H9 (cell line): ENCODE measurements around the gene PNKD. TPM values are rescaled to one million over a fixed set of nuclear protein-coding genes. Genes with fewer than 3 reads are reported as not detected.

Source experiments
- DNase-seq: peaks from one replicate; pipeline ENCODE4 v3.0.0-alpha.2; 2017
- H2AFZ ChIP-seq: one replicate; pipeline ENCODE4 v1.6.1; 2013; ENCODE audit warnings: mild to moderate bottlenecking, low read length, control low read depth, moderate library complexity
- H2AK5ac ChIP-seq: 2 replicates; pipeline ENCODE4 v1.6.1; 2013; ENCODE audit warnings: low read length, control low read depth, mixed read lengths; ENCODE audit not compliant: insufficient read length
- H2BK120ac ChIP-seq: one replicate; pipeline ENCODE4 v1.6.1; 2013; ENCODE audit warnings: low read depth, mild to moderate bottlenecking, low read length, control low read depth, inconsistent platforms; ENCODE audit not compliant: poor library complexity, severe bottlenecking
- H2BK12ac ChIP-seq: 2 replicates; pipeline ENCODE4 v1.6.1; 2013; ENCODE audit warnings: low read length, control low read depth, mixed read lengths, low read depth; ENCODE audit not compliant: insufficient read length
- H2BK15ac ChIP-seq: 2 replicates; pipeline ENCODE4 v1.6.1; 2013; ENCODE audit warnings: low read depth, low read length, control low read depth
- H2BK20ac ChIP-seq: one replicate; pipeline ENCODE4 v1.6.1; 2013; ENCODE audit warnings: low read depth, mild to moderate bottlenecking, low read length, control low read depth, inconsistent platforms; ENCODE audit not compliant: poor library complexity, severe bottlenecking
- H2BK5ac ChIP-seq: 2 replicates; pipeline ENCODE4 v1.6.1; 2013; ENCODE audit warnings: low read length, control low read depth, mixed read lengths; ENCODE audit not compliant: insufficient read length
- H3K14ac ChIP-seq: 2 replicates; pipeline ENCODE4 v1.6.1; 2013; ENCODE audit warnings: low read length, control low read depth; ENCODE audit not compliant: insufficient read depth
- H3K18ac ChIP-seq: 2 replicates; pipeline ENCODE4 v1.6.1; 2013; ENCODE audit warnings: low read depth, mild to moderate bottlenecking, mixed read lengths, low read length, control low read depth; ENCODE audit not compliant: insufficient read length
- H3K23ac ChIP-seq: 2 replicates; pipeline ENCODE4 v1.6.1; 2013; ENCODE audit warnings: low read length, control low read depth, mixed read lengths, low read depth; ENCODE audit not compliant: insufficient read length
- H3K23me2 ChIP-seq: 2 replicates; pipeline ENCODE4 v1.6.1; 2013; ENCODE audit warnings: low read depth, mild to moderate bottlenecking, mixed read lengths, low read length, control low read depth; ENCODE audit not compliant: insufficient read length, poor library complexity, severe bottlenecking
- H3K27ac ChIP-seq: 2 replicates; pipeline ENCODE4 v1.5.1; 2013; ENCODE audit warnings: low read length, control low read depth, mixed read lengths, low read depth; ENCODE audit not compliant: insufficient read length
- H3K27me3 ChIP-seq: 2 replicates; pipeline ENCODE4 v1.6.1; 2013; ENCODE audit warnings: low read length, control low read depth, inconsistent platforms; ENCODE audit not compliant: insufficient read depth
- H3K4ac ChIP-seq: 2 replicates; pipeline ENCODE4 v1.6.1; 2013; ENCODE audit warnings: low read depth, mild to moderate bottlenecking, control low read depth, inconsistent platforms, low read length, moderate library complexity
- H3K4me1 ChIP-seq: 2 replicates; pipeline ENCODE4 v1.6.1; 2013; ENCODE audit warnings: low read length, control low read depth, inconsistent platforms; ENCODE audit not compliant: insufficient read depth
- H3K4me2 ChIP-seq: 2 replicates; pipeline ENCODE4 v1.6.1; 2013; ENCODE audit warnings: low read length, control low read depth, mixed read lengths; ENCODE audit not compliant: insufficient read length, insufficient read depth
- H3K56ac ChIP-seq: 2 replicates; pipeline ENCODE4 v1.6.1; 2013; ENCODE audit warnings: low read depth, mild to moderate bottlenecking, mixed read lengths, low read length, control low read depth; ENCODE audit not compliant: insufficient read length
- H3K79me1 ChIP-seq: 2 replicates; pipeline ENCODE4 v1.6.1; 2013; ENCODE audit warnings: low read depth, mild to moderate bottlenecking, moderate library complexity, low read length, control low read depth, inconsistent platforms; ENCODE audit not compliant: insufficient read depth, poor library complexity, severe bottlenecking
- H3K79me2 ChIP-seq: 2 replicates; pipeline ENCODE4 v1.6.1; 2013; ENCODE audit warnings: low read length, control low read depth, inconsistent platforms; ENCODE audit not compliant: insufficient read depth
- H3K9ac ChIP-seq: 2 replicates; pipeline ENCODE4 v1.6.1; 2013; ENCODE audit warnings: low read length, control low read depth, mixed read lengths; ENCODE audit not compliant: insufficient read length; ENCODE audit errors: extremely low read depth
- H3K9me3 ChIP-seq: one replicate; pipeline ENCODE4 v1.6.1; 2013; ENCODE audit warnings: low read depth, low read length, inconsistent platforms; ENCODE audit not compliant: control insufficient read depth
- H3T11ph ChIP-seq: one replicate; pipeline ENCODE4 v1.6.1; 2013; ENCODE audit warnings: mild to moderate bottlenecking, low read length, control low read depth, inconsistent platforms
- H4K20me1 ChIP-seq: one replicate; pipeline ENCODE4 v1.6.1; 2013; ENCODE audit not compliant: control insufficient read depth, insufficient read length, insufficient read depth
- H4K5ac ChIP-seq: 2 replicates; pipeline ENCODE4 v1.6.1; 2013; ENCODE audit warnings: low read depth, mild to moderate bottlenecking, mixed read lengths, low read length, control low read depth; ENCODE audit not compliant: insufficient read length
- H4K8ac ChIP-seq: replicated peaks from 2 replicates; pipeline ENCODE4 v1.6.1; 2013; ENCODE audit warnings: low read length, control low read depth, mixed read lengths, low read depth; ENCODE audit not compliant: insufficient read length
- H4K91ac ChIP-seq: 2 replicates; pipeline ENCODE4 v1.6.1; 2013; ENCODE audit warnings: low read depth, mild to moderate bottlenecking, moderate library complexity, mixed read lengths, low read length, control low read depth; ENCODE audit not compliant: insufficient read length
- H3K27ac Mint-ChIP-seq, 3 experiments: 2 replicates in 2 of 3; 3 replicates in 1 of 3; pipeline ENCODE4 v1.8.0; 2020 to 2021; ENCODE audit warnings: mixed read lengths in 3 of 3, mild to moderate bottlenecking in 1 of 3, moderate library complexity in 1 of 3
- H3K27me3 Mint-ChIP-seq: 2 replicates; pipeline ENCODE4 v1.8.0; 2021; ENCODE audit warnings: low read depth, mild to moderate bottlenecking, moderate library complexity, mixed read lengths
- H3K36me3 Mint-ChIP-seq, 3 experiments: 2 replicates in 2 of 3; 3 replicates in 1 of 3; pipeline ENCODE4 v1.8.0; 2020 to 2021; ENCODE audit warnings: low read depth in 3 of 3, mixed read lengths in 3 of 3; ENCODE audit not compliant: insufficient read depth in 1 of 3
- H3K4me1 Mint-ChIP-seq, 2 experiments: 2 replicates each; pipeline ENCODE4 v1.8.0; 2020; ENCODE audit warnings: mixed read lengths in 2 of 2
- H3K4me3 Mint-ChIP-seq, 2 experiments: 2 replicates in 1 of 2; 3 replicates in 1 of 2; pipeline ENCODE4 v1.8.0; 2020 to 2021; ENCODE audit warnings: mild to moderate bottlenecking in 2 of 2, mixed read lengths in 2 of 2, moderate library complexity in 1 of 2
- H3K9me3 Mint-ChIP-seq, 2 experiments: 2 replicates in 1 of 2; 3 replicates in 1 of 2; pipeline ENCODE4 v1.8.0; 2020; ENCODE audit warnings: mild to moderate bottlenecking in 2 of 2, mixed read lengths in 2 of 2, moderate library complexity in 1 of 2
- CTCF ChIP-seq: fragments of 200-600 bp; sonication (generic); conservative IDR thresholded peaks from 3 replicates; pipeline ENCODE4 v1.8.0; 2021; ENCODE audit warnings: antibody characterized with exemption, mild to moderate bottlenecking
- WGBS: extraction: QIAGEN DNeasy Blood & Tissue Kit; methylation state at CpG from one replicate; pipeline ENCODE4 v1.1.7; 2013; ENCODE audit warnings: missing lambda C conversion rate, low lambda C conversion rate, mixed read lengths; ENCODE audit not compliant: insufficient read length; ENCODE audit errors: extremely low coverage; 5-methylcytosine and 5-hydroxymethylcytosine counted together
- total RNA-seq: library from RNA; stranded (reverse); gene quantifications from 2 replicates; pipeline ENCODE4 v1.2.1, GENCODE V29; 2021

PNKD gene
- total RNA-seq, 1 experiment from 2014 or later = 31.6 TPM

GRCh38 chr2:218224186-218224585, 46.1 kb upstream of the PNKD start:
- 0 out of 2 replicates have a peak, but pooled peaks cover 3% of the 10 kb centered on the region for H3K4me1 ChIP-seq
- no CpG with 5 or more reads among the region's 1 CpG for WGBS
- no peak overlapping the region for H2BK20ac ChIP-seq
- no peak overlapping the region for H2BK12ac ChIP-seq
- H3K18ac ChIP-seq = no peak overlapping the region
- H3K4me3 Mint-ChIP-seq = no peak overlapping the region
- no peak overlapping the region for H4K8ac ChIP-seq
- no peak overlapping the region for H3K27ac ChIP-seq
- TF ChIP-seq CTCF = no peak
- H4K91ac ChIP-seq = no peak overlapping the region
- peaks cover 35% of the 10 kb centered on the region for H3K79me2 ChIP-seq
- peaks cover 11 to 12% of the 10 kb centered on the region in 2 experiments for H3K4me1 Mint-ChIP-seq
- H3K27ac Mint-ChIP-seq = peak overlapping the region in 1 of 3 experiments; percentile 15; a peak in 1 of 7 replicates
- H3K27me3 Mint-ChIP-seq = no peaks in the 10 kb centered on the region
- H2BK15ac ChIP-seq = no peak overlapping the region
- H3K79me1 ChIP-seq = peaks cover 17% of the 10 kb centered on the region
- DNase-seq = no peak
- peaks cover 10 to 63% (median 61%) of the 10 kb centered on the region in 3 experiments; a peak in 5 of 7 replicates for H3K36me3 Mint-ChIP-seq
- H2AFZ ChIP-seq = no peak overlapping the region
- no peak overlapping the region for H4K5ac ChIP-seq
- no peaks in the 10 kb centered on the region for H3K23me2 ChIP-seq
- H3K14ac ChIP-seq = no peak overlapping the region
- H3T11ph ChIP-seq = no peak overlapping the region
- no peak overlapping the region for H3K4ac ChIP-seq
- H4K20me1 ChIP-seq = no peaks in the 10 kb centered on the region
- H3K4me2 ChIP-seq = no peak overlapping the region
- H2AK5ac ChIP-seq = no peak overlapping the region
- no peak overlapping the region for H3K9ac ChIP-seq
- H3K56ac ChIP-seq = no peak overlapping the region
- H3K27me3 ChIP-seq = no peaks in the 10 kb centered on the region
- H2BK120ac ChIP-seq = no peak overlapping the region
- H2BK5ac ChIP-seq = no peak overlapping the region
- no peak overlapping the region for H3K23ac ChIP-seq
- no peaks in the 10 kb centered on the region for H3K9me3 ChIP-seq
- H3K9me3 Mint-ChIP-seq = no peaks in the 10 kb centered on the region
